Right lobe of liver (tissue), 6 donors: Measurements from ENCODE around the gene SETBP1. TPM values are rescaled to one million over a fixed set of nuclear protein-coding genes. Genes with fewer than 3 reads are reported as not detected.

Source experiments
- ATAC-seq, 4 donors: fragments of 200-7000 bp; cut with Tn5 transposase; one replicate each; pipeline ENCODE4 v1.9.1; 2020; ENCODE audit warnings: mild to moderate bottlenecking in 4 of 4, moderate library complexity in 4 of 4
- DNase-seq, 3 donors: peaks; one replicate each; pipeline ENCODE4 v3.0.0-alpha.2; 2020
- H3K27ac ChIP-seq, 3 donors: fragments of 200-600 bp; one replicate each; pipeline ENCODE4 v1.8.0; 2022
- H3K27me3 ChIP-seq, 2 donors: fragments of 200-600 bp; one replicate each; pipeline ENCODE4 v1.8.0; 2022
- H3K36me3 ChIP-seq, 4 donors: fragments of 200-600 bp; sonication (generic) in 1 of 4; one replicate each; pipeline versions ENCODE4 v1.5.1 to v1.8.0; 2017 to 2022; ENCODE audit warnings: control low read depth in 1 of 4
- H3K4me1 ChIP-seq, 4 donors: fragments of 200-600 bp; sonication (generic) in 1 of 4; one replicate each; pipeline versions ENCODE4 v1.5.1 to v1.8.0; 2017 to 2022; ENCODE audit warnings: control low read depth in 1 of 4
- H3K4me3 ChIP-seq, 3 donors: fragments of 200-600 bp; one replicate each; pipeline ENCODE4 v1.8.0; 2022
- H3K9me3 ChIP-seq, 4 donors: fragments of 200-600 bp; sonication (generic) in 1 of 4; one replicate each; pipeline versions ENCODE4 v1.5.1 to v1.8.0; 2017 to 2022; ENCODE audit warnings: control low read depth in 1 of 4
- POLR2A ChIP-seq: fragments of 450-650 bp; IDR thresholded peaks from one replicate; pipeline ENCODE4 v1.6.1; 2017; ENCODE audit warnings: antibody characterized with exemption, mild to moderate bottlenecking
- WGBS: methylation state at CpG from one replicate; pipeline ENCODE4 v1.1.6; 2018; ENCODE audit warnings: low coverage, low lambda C conversion rate; ENCODE audit not compliant: insufficient coverage; ENCODE audit errors: missing lambda C conversion rate; 5-methylcytosine and 5-hydroxymethylcytosine counted together
- intact Hi-C, 2 donors: fragments of 100-400 bp; cut with DNase I; formaldehyde crosslinking; loops; one replicate each; pipeline versions ENCODE4 v1.11.2 to v1.14.1; 2022
- total RNA-seq, 6 experiments: library from RNA; depleted of rRNA in 2 of 6; stranded (reverse); fragments of >200 nt in 2 of 6; fragmentation: NEBNext Ultra II Directional in 3 of 6; extraction: Animal tissue kit (Norgen Biotek cat#: 25700) in 3 of 6; gene quantifications; one replicate each; pipeline versions ENCODE4 v1.1.0 to v1.2.4, GENCODE V29; 2016 to 2023
- TF ChIP-seq, protein P1 (sequence below), 4 donors: fragments of 200-600 bp in 3 of 4; fragments of 450-650 bp in 1 of 4; IDR thresholded peaks; one replicate each; pipeline versions ENCODE4 v1.5.1 to v1.8.0; 2016 to 2022; ENCODE audit warnings: antibody characterized with exemption in 4 of 4, mild to moderate bottlenecking in 2 of 4
- donor health status: DM: no; HTN: yes; CAD: no.
- donor health status: DM: no; HTN: no; CAD: no.
- donor health status: DM: no; HTN: no; CAD: no.
- donor health status: DM: no; HTN: yes; CAD: no.
- donor health status: DM: no; HTN: yes; CAD: no.

Gene SETBP1
- total RNA-seq, 6 experiments from 2014 or later: 14.3 to 29.1 (median 16.6) TPM

DNA sequence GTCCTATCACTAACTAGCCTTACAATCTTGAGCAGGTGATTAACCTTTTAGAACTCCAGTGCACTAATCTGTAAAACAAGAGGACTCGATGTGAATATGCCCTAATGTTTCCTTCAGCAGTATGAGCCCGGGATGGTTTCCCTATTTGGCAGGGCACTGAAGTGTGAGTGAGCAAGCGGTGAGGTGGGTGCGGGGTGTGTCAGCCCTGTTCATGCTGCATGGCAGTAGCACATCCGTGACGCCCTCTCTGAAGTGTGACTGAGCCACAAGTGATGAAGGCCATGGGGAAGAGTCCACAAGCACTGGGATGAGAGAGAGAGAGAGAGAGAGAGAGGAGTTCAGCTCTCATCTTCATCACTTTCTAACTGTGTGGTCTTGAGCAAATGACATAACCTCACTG lies 168.7 kb downstream of the SETBP1 start:
- Histone ChIP-seq H3K4me1 (peaks cover 0 to 18% (median 3%) of the 10 kb centered on the region in 4 donors), H3K4me3 (no peak overlapping the region), H3K27ac (no peak overlapping the region), H3K9me3 (no peaks in the 10 kb centered on the region), H3K27me3 (no peaks in the 10 kb centered on the region), H3K36me3 (no peaks in the 10 kb centered on the region)
- WGBS: 95% methylated on average over 4 of the region's 6 CpGs
- ATAC-seq: no peak
- no peak for DNase-seq
- TF ChIP-seq, protein P1, sequence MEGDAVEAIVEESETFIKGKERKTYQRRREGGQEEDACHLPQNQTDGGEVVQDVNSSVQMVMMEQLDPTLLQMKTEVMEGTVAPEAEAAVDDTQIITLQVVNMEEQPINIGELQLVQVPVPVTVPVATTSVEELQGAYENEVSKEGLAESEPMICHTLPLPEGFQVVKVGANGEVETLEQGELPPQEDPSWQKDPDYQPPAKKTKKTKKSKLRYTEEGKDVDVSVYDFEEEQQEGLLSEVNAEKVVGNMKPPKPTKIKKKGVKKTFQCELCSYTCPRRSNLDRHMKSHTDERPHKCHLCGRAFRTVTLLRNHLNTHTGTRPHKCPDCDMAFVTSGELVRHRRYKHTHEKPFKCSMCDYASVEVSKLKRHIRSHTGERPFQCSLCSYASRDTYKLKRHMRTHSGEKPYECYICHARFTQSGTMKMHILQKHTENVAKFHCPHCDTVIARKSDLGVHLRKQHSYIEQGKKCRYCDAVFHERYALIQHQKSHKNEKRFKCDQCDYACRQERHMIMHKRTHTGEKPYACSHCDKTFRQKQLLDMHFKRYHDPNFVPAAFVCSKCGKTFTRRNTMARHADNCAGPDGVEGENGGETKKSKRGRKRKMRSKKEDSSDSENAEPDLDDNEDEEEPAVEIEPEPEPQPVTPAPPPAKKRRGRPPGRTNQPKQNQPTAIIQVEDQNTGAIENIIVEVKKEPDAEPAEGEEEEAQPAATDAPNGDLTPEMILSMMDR (IDR thresholded peaks at IDR 0.05): no peak
- no peak for TF ChIP-seq POLR2A
- intact Hi-C loops: no loop called here

DNA sequence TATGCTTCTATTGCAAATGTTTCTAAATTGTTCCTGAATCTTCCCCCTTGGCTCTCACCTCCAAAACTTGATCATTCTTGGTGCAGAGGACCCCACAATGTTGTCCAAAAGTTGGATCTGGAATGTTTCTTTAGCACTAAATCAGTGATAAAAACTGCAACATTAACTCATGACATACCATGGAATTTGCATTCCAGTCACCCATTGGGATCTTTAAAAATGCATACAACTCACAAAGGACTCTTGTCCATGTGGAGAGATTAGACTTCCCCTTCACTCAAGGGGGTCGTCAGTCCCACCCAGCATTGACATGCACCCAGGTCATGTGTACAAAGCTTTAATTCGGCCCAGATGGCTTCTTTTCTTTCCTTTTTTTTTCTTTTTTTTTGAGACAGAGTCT lies 169.3 kb downstream of the SETBP1 start:
- intact Hi-C loops: no loop called here
- peaks cover 0 to 18% (median 3%) of the 10 kb centered on the region in 4 donors for H3K4me1 ChIP-seq
- H3K4me3 ChIP-seq: no peak overlapping the region
- 80% methylated on average over 2 of the region's 2 CpGs for WGBS
- ATAC-seq (no peak), DNase-seq (no peak)
- H3K9me3 ChIP-seq: no peaks in the 10 kb centered on the region
- no peaks in the 10 kb centered on the region for H3K36me3 ChIP-seq
- H3K27me3 ChIP-seq: no peaks in the 10 kb centered on the region
- no peak overlapping the region for H3K27ac ChIP-seq
- TF ChIP-seq POLR2A: no peak
- TF ChIP-seq, protein P1 (IDR thresholded peaks at IDR 0.05): no peak

DNA sequence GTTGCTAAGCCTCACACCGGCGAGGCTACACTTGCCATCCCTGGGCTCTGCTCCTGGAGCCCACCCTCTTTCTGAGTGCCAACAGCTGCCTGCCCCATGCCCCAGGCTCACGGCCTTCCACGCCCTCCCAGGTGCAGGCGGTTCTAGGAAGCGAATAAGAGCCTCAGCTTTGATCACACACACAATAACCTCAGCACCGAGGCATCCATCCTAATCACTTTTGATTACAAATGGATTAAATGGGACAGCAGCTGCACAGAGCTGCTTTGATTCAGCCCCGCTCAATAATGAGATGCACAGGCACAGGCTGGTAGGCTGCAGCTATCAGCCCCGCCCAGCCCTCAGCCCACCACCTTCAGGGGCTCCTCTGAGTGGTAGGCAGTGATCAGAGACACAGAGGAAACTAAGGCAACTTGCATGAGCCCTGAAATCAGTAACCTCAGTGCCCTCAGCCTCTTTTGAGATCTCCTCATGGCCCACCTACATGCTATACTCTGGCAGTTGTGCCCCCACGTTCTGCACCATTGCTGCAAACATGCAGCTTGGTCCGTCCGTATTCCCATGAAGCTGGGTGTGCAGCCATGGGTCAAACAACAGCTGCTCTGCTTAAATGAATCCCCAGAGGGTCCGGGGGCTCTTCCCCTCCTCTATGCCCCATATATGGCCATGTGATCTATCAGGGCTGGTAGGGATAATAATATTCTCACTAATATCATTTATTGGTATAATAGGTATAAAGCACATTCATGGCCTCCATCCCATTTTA lies 171.4 kb downstream of the SETBP1 start:
- ATAC-seq: no peak
- Histone ChIP-seq H3K9me3 (no peaks in the 10 kb centered on the region), H3K36me3 (no peaks in the 10 kb centered on the region), H3K27ac (peak overlapping the region in 1 of 3 donors; percentile 25), H3K4me3 (no peak overlapping the region), H3K4me1 (peaks cover 0 to 18% (median 5%) of the 10 kb centered on the region in 4 donors), H3K27me3 (no peaks in the 10 kb centered on the region)
- WGBS: 94% methylated on average over 5 of the region's 13 CpGs
- intact Hi-C loops: no loop called here
- DNase-seq: no peak
- TF ChIP-seq, protein P1 (IDR thresholded peaks at IDR 0.05): no peak
- no peak for TF ChIP-seq POLR2A

DNA sequence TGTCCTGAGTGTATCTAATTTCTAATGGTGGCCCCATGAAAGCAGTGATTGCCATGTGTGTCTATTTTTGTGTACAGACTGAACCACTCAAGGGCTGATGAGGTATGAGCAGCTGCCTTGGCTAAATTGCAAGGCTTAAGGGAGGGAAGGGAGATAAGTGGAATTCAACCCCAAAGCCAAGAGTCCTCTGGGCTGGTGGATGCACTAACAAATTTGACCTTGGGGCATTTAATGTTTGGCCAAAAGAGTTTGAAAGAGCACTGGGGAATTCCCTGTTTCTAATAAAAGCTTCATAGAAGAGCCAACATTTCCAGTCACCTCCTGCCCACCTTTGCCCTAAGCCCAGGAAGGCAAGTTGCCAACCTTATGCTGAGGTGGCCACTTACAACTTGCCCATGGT lies 172.1 kb downstream of the SETBP1 start:
- ATAC-seq (peak; percentile 83 to 96 (median 88)), DNase-seq (peak; percentile 47 to 66 (median 62))
- no peak for TF ChIP-seq POLR2A
- TF ChIP-seq, protein P1 (IDR thresholded peaks at IDR 0.05): no peak
- H3K4me3 ChIP-seq: no peak overlapping the region
- intact Hi-C loops: no loop called here
- peak overlapping the region in 1 of 3 donors; percentile 25 for H3K27ac ChIP-seq
- H3K9me3 ChIP-seq: no peaks in the 10 kb centered on the region
- no peaks in the 10 kb centered on the region for H3K36me3 ChIP-seq
- no peaks in the 10 kb centered on the region for H3K27me3 ChIP-seq
- H3K4me1 ChIP-seq: peaks cover 0 to 18% (median 5%) of the 10 kb centered on the region in 4 donors
